Activated CD4-positive, alpha-beta memory T cell treated with anti-CD3 and anti-CD28 coated beads, Interleukin-2, amount 10 ng/mL, durations not matched to agents 7 days and 5 days (primary cell): Measurements from ENCODE around the gene SERINC1. TPM values are rescaled to one million over a fixed set of nuclear protein-coding genes. Genes with fewer than 3 reads are reported as not detected.
A peak's percentile ranks its signal among the peaks of the same experiment; 100 is the strongest.

ENCODE experiments used
- CTCF ChIA-PET: fragments of 350-600 bp; sonication (Branson Sonifier 250); formaldehyde crosslinking; loops from one replicate; lab custom pipeline; 2021; ENCODE audit warnings: antibody characterized with exemption, inconsistent platforms; lab: Charles Lee
- POLR2A ChIA-PET: fragments of 350-600 bp; sonication (Branson Sonifier 250); formaldehyde crosslinking; loops from one replicate; lab custom pipeline; 2021; ENCODE audit warnings: antibody characterized with exemption; lab: Charles Lee
- DNase-seq: peaks from one replicate; pipeline ENCODE4 v3.0.0-alpha.2; 2020
- H3K27ac Mint-ChIP-seq: one replicate; pipeline ENCODE4 v1.8.0; 2021; ENCODE audit warnings: mild to moderate bottlenecking, mixed read lengths
- H3K27me3 Mint-ChIP-seq: one replicate; pipeline ENCODE4 v1.8.0; 2021; ENCODE audit warnings: mixed read lengths
- H3K36me3 Mint-ChIP-seq: one replicate; pipeline ENCODE4 v1.8.0; 2021; ENCODE audit warnings: low read depth, mixed read lengths
- H3K4me1 Mint-ChIP-seq: one replicate; pipeline ENCODE4 v1.8.0; 2021; ENCODE audit warnings: mixed read lengths
- H3K4me3 Mint-ChIP-seq: one replicate; pipeline ENCODE4 v1.8.0; 2021; ENCODE audit warnings: mild to moderate bottlenecking, mixed read lengths
- H3K9me3 Mint-ChIP-seq: one replicate; pipeline ENCODE4 v1.8.0; 2021; ENCODE audit warnings: mixed read lengths
- total RNA-seq, 2 experiments: library from RNA; stranded (reverse); gene quantifications; one replicate each; pipeline ENCODE4 v1.2.3, GENCODE V29; 2021

Gene SERINC1
- total RNA-seq, 2 experiments from 2014 or later = 81.5 to 83.2 TPM

- Mint-ChIP-seq H3K4me3 (no peak overlapping the region), H3K27me3 (no peaks in the 10 kb centered on the region), H3K9me3 (no peaks in the 10 kb centered on the region), H3K4me1 (peaks cover 41% of the 10 kb centered on the region), H3K36me3 (peaks cover 28% of the 10 kb centered on the region), H3K27ac (no peak overlapping the region)
- ChIA-PET POLR2A (interaction anchor here (0.9 kb wide), 1 partner anchor 67 kb away, joined by 4 read pairs; the partner anchor contains the start of gene SERINC1), CTCF (interaction anchor here (0.6 kb wide), 1 partner anchor 993 kb away, joined by 4 read pairs; no protein-coding TSS in a partner anchor)
- DNase-seq = no peak
Measured at GRCh38 chr6:122404444-122404843, 67.2 kb downstream of the SERINC1 start.

DNA sequence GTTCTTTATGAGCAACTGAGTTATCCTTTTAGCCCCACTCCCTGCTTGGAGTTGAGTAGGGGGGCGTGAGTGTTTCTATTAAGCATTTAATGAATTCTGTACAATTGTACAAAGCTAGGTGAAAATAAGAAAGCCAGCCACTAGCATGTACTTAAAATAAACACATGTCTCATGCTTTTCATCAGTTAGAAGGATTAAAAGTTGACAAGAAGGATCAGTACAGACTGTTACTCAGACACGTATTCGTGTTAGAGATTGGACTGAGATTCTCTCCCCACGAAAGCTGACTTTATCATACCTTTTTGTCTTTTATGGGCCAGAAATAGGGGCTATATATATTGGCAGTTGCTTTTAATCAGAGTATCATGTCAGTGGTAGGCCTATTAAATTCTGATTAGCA is 70.5 kb downstream of the SERINC1 start:
- Mint-ChIP-seq H3K36me3 (peaks cover 8% of the 10 kb centered on the region), H3K27me3 (no peaks in the 10 kb centered on the region), H3K27ac (no peak overlapping the region), H3K9me3 (no peaks in the 10 kb centered on the region), H3K4me1 (peaks cover 29% of the 10 kb centered on the region), H3K4me3 (peak overlapping the region; percentile 96)
- POLR2A ChIA-PET = interaction anchor here (1.5 to 1.9 kb wide), 2 partner anchors 15 to 70 kb away, joined by 4 to 19 read pairs; partner anchors contain the start of gene SERINC1
- no peak for DNase-seq
- CTCF ChIA-PET = no interaction called here

DNA sequence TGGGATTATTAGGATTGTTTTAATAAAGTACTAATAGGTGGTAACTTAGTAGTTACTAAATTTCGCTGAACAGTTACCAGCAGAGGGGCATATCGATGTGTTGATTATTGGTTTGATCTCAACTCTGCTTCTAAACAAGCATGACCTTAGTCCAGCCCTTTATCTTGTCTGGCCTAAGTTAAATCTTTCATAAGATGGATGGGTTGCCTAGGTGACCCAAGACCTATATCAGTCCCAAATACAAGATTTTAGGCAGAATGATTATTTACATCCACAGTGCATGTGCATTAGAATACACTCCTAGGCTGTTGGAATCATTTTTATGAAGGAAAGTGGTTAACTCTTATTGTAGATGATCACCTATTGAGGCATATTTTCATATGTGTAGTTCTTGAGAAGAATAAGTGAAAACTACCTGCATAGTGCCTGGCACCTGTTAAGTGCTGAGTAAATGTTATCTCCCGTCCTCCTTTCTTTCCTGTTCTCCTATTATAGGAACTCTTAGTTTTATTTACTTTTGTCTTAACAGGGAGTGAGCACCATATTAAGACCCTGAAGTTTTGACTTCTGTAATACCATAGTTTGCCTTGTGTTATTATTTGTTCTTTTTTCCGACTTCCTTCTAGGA is 71.0 kb downstream of the SERINC1 start:
- no peaks in the 10 kb centered on the region for H3K27me3 Mint-ChIP-seq
- POLR2A ChIA-PET = interaction anchor here (1.9 kb wide), 1 partner anchor 70 kb away, joined by 19 read pairs; the partner anchor contains the start of gene SERINC1
- CTCF ChIA-PET = no interaction called here
- peak overlapping the region; percentile 87 for H3K27ac Mint-ChIP-seq
- peak overlapping the region; percentile 96 for H3K4me3 Mint-ChIP-seq
- no peaks in the 10 kb centered on the region for H3K9me3 Mint-ChIP-seq
- no peak for DNase-seq
- peaks cover 6% of the 10 kb centered on the region for H3K36me3 Mint-ChIP-seq
- H3K4me1 Mint-ChIP-seq = peaks cover 28% of the 10 kb centered on the region

- H3K36me3 Mint-ChIP-seq = peaks cover 6% of the 10 kb centered on the region
- peak overlapping the region; percentile 96 for H3K4me3 Mint-ChIP-seq
- no peak for DNase-seq
- POLR2A ChIA-PET = interaction anchor here (1.0 to 1.6 kb wide), 2 partner anchors 56 to 72 kb away, joined by 3 to 26 read pairs; partner anchors contain the start of gene SERINC1
- no peaks in the 10 kb centered on the region for H3K9me3 Mint-ChIP-seq
- H3K27me3 Mint-ChIP-seq = no peaks in the 10 kb centered on the region
- peak overlapping the region; percentile 87 for H3K27ac Mint-ChIP-seq
- H3K4me1 Mint-ChIP-seq = peaks cover 28% of the 10 kb centered on the region
- CTCF ChIA-PET = interaction anchor here (1.1 kb wide), 1 partner anchor 13 kb away, joined by 3 read pairs; no protein-coding TSS in a partner anchor
Measured at GRCh38 chr6:122400121-122400450, 71.5 kb downstream of the SERINC1 start.

DNA sequence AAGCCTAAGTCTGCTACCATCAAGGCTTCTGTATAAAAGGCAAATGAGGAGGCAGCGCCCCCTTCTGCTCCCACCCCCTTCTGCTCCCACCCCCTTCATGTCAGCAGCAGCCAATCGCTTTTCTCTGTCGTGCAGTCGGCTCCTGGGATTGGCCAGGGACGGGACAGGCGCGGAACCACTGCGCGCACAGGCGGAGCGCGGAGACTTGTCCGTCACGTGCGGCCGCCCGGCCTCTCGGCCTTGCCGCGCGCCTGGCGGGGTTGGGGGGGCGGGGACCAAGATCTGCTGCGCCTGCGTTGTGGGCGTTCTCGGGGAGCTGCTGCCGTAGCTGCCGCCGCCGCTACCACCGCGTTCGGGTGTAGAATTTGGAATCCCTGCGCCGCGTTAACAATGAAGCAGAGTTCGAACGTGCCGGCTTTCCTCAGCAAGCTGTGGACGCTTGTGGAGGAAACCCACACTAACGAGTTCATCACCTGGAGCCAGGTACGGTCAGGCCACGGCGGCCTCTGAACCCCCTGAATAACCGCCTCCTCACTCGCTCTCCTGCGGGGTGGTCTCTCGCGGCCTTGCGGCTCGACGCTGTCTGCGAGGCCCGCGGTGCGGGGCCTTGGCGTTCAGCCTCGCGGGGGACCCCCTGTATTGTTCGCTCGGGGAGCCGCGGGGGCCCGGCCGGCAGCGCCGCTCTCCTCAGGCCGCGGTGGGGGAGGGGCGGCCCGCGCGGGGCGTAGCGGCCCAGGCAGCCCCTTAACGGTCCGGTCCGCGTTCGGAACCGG is 72.1 kb downstream of the SERINC1 start, which contains the start of gene HSF2:
TSS of gene HSF2 (plus strand) at position 305 of the 773 bp plus-strand sequence. CDS start at position 391, 86 bp downstream.
- Mint-ChIP-seq H3K27ac (peak within 1 kb of the TSS; percentile 87), H3K27me3 (no peaks in the 10 kb centered on the region), H3K36me3 (peaks cover 4% of the 10 kb centered on the region), H3K4me1 (peaks cover 28% of the 10 kb centered on the region), H3K4me3 (peak within 1 kb of the TSS; percentile 96), H3K9me3 (no peaks in the 10 kb centered on the region)
- peak; percentile 95 for DNase-seq
- ChIA-PET POLR2A (interaction anchor here (1.0 to 1.6 kb wide), 3 partner anchors 13 to 72 kb away, joined by 3 to 26 read pairs (median 4); partner anchors contain the start of gene SERINC1), CTCF (interaction anchor here (0.7 to 1.4 kb wide), 5 partner anchors 9 to 131 kb away, joined by 3 to 7 read pairs (median 4); no protein-coding TSS in a partner anchor)

GRCh38 chr6:122399055-122399347 is 72.6 kb downstream of the SERINC1 start:
- CTCF ChIA-PET = interaction anchor here (0.6 to 1.4 kb wide), 6 partner anchors 10 to 131 kb away, joined by 3 to 7 read pairs (median 4); no protein-coding TSS in a partner anchor
- peaks cover 2% of the 10 kb centered on the region for H3K36me3 Mint-ChIP-seq
- H3K27ac Mint-ChIP-seq = peak overlapping the region; percentile 78
- no peaks in the 10 kb centered on the region for H3K27me3 Mint-ChIP-seq
- H3K4me1 Mint-ChIP-seq = peaks cover 27% of the 10 kb centered on the region
- H3K4me3 Mint-ChIP-seq = peak overlapping the region; percentile 96
- POLR2A ChIA-PET = interaction anchor here (1.0 to 1.6 kb wide), 3 partner anchors 13 to 73 kb away, joined by 3 to 26 read pairs (median 4); partner anchors contain the start of gene SERINC1
- H3K9me3 Mint-ChIP-seq = no peaks in the 10 kb centered on the region
- no peak for DNase-seq

DNA sequence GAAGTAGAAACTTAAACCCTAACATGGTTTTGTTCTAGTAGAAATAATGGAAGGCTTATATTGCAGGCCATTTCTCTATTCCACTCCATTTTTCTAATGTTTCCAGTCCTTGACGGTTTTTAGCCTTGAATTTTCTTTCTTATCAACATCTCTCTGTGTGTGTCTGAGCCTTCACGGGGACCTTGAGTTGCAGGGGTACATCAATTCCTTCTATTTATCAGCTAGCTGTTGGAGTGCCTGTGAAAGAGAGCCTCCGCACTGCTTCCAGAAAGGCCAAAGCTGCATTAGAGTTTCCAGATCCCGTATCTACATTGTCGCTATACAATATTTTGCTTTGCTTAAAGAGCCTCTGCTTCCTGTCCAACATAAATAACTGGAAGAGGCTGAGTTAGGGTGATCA is 77.6 kb downstream of the SERINC1 start:
- DNase-seq = no peak
- H3K27me3 Mint-ChIP-seq = no peaks in the 10 kb centered on the region
- H3K27ac Mint-ChIP-seq = no peak overlapping the region
- ChIA-PET CTCF (no interaction called here), POLR2A (no interaction called here)
- H3K9me3 Mint-ChIP-seq = no peaks in the 10 kb centered on the region
- peaks cover 3% of the 10 kb centered on the region for H3K4me1 Mint-ChIP-seq
- no peaks in the 10 kb centered on the region for H3K36me3 Mint-ChIP-seq
- no peak overlapping the region for H3K4me3 Mint-ChIP-seq

DNA sequence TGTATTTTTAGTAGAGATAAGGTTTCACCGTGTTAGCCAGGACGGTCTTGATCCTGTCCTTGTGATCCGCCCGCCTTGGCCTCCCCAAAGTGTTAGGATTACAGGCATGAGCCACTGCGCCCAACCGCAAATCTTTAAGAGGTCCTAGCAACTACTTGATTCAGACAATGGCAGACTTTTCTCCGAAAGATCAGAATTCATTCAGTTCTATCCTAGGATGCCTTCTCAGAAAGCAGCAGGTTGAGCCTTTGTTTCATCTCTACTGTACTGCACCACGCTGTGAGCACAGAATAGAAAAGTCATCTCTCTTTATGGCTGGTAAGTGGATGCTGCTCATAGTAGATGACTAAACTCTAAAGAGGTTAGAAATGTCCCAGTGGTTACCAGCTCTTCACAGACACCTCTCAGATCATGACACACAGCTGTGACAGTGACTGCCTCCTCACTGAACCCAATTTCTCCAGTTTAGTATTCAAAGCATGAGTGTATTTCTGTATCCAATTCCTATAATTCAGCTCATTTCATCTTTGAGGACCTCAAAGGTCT is 78.2 kb downstream of the SERINC1 start:
- no peak overlapping the region for H3K4me3 Mint-ChIP-seq
- ChIA-PET POLR2A (no interaction called here), CTCF (no interaction called here)
- no peak overlapping the region for H3K27ac Mint-ChIP-seq
- H3K36me3 Mint-ChIP-seq = no peaks in the 10 kb centered on the region
- H3K4me1 Mint-ChIP-seq = peaks cover 3% of the 10 kb centered on the region
- no peaks in the 10 kb centered on the region for H3K9me3 Mint-ChIP-seq
- no peak for DNase-seq
- no peaks in the 10 kb centered on the region for H3K27me3 Mint-ChIP-seq

Other genes with a start within 250 kb of the SERINC1 start
- gene HSF2, start 72.2 kb downstream of the SERINC1 start, total RNA-seq = 10 to 100 TPM; 12.0 to 13.3 TPM
- gene PKIB, start 138.6 kb upstream of the SERINC1 start, total RNA-seq = under 1 TPM; 0.65 to 0.86 TPM